IMR-90 (cell line): ENCODE results near the gene CCNQ. TPM values are rescaled to one million over a fixed set of nuclear protein-coding genes. Genes with fewer than 3 reads are reported as not detected.

Experiments used
- ATAC-seq: fragments of 200-7000 bp; cut with Tn5 transposase; 2 replicates; pipeline ENCODE4 v1.9.1; 2020; ENCODE audit warnings: low read depth, mild to moderate bottlenecking, moderate library complexity
- BruUV-seq: library from RNA; stranded (reverse); fragments of 400-500 nt; replicated peaks from 2 replicates; lab custom pipeline; 2021; lab: Mats Ljungman, UMichigan
- CTCF ChIA-PET: fragments of 300-600 bp; formaldehyde crosslinking; extraction: SDS; loops from one replicate; lab custom pipeline; 2021; ENCODE audit warnings: antibody characterized with exemption; lab: Yijun Ruan, JAX
- POLR2A ChIA-PET: fragments of 300-600 bp; sonication (Branson Sonifier 250); formaldehyde crosslinking; loops from one replicate; lab custom pipeline; 2022; ENCODE audit warnings: antibody characterized with exemption; ENCODE audit not compliant: unreplicated experiment; lab: Charles Lee
- DNase-seq: peaks from one replicate; pipeline ENCODE4 v3.0.0; 2013
- H2AFZ ChIP-seq: replicated peaks from 2 replicates; pipeline ENCODE3; 2013; ENCODE audit warnings: low read length, mild to moderate bottlenecking; ENCODE audit not compliant: poor library complexity
- H2AK5ac ChIP-seq: 2 replicates; pipeline ENCODE4 v1.6.1; 2013; ENCODE audit warnings: low read depth, low read length, inconsistent platforms
- H2AK9ac ChIP-seq: replicated peaks from 2 replicates; pipeline ENCODE3; 2013; ENCODE audit warnings: mild to moderate bottlenecking, low read depth, low read length, moderate library complexity; ENCODE audit not compliant: poor library complexity
- H2BK120ac ChIP-seq: 2 replicates; pipeline ENCODE4 v1.6.1; 2013; ENCODE audit warnings: low read depth, low read length, inconsistent platforms
- H2BK15ac ChIP-seq: 3 replicates; pipeline ENCODE4 v1.6.1; 2013; ENCODE audit warnings: low read depth, low read length, inconsistent platforms
- H2BK20ac ChIP-seq: 2 replicates; pipeline ENCODE4 v1.6.1; 2013; ENCODE audit warnings: low read depth, mild to moderate bottlenecking, inconsistent platforms, low read length, moderate library complexity
- H2BK5ac ChIP-seq: 2 replicates; pipeline ENCODE4 v1.6.1; 2013; ENCODE audit warnings: mild to moderate bottlenecking, low read depth, low read length, inconsistent platforms; ENCODE audit not compliant: poor library complexity, severe bottlenecking
- H3K14ac ChIP-seq: replicated peaks from 2 replicates; pipeline ENCODE4 v1.6.1; 2013; ENCODE audit warnings: low read depth, low read length, inconsistent platforms
- H3K18ac ChIP-seq: 2 replicates; pipeline ENCODE4 v1.6.1; 2013; ENCODE audit warnings: low read depth, low read length, control low read depth
- H3K23ac ChIP-seq: 2 replicates; pipeline ENCODE4 v1.6.1; 2013; ENCODE audit warnings: low read depth, low read length, inconsistent platforms
- H3K27ac ChIP-seq: 2 replicates; pipeline ENCODE4 v1.5.1; 2013; ENCODE audit warnings: mild to moderate bottlenecking, control low read depth, low read length; ENCODE audit not compliant: insufficient read depth
- H3K27me3 ChIP-seq: 2 replicates; pipeline ENCODE4 v1.6.1; 2013; ENCODE audit warnings: low read length; ENCODE audit not compliant: control insufficient read depth, insufficient read depth
- H3K36me3 ChIP-seq: 2 replicates; pipeline ENCODE4 v1.6.1; 2013; ENCODE audit warnings: low read length, mixed read lengths; ENCODE audit not compliant: control insufficient read depth, insufficient read depth
- H3K4ac ChIP-seq: 2 replicates; pipeline ENCODE4 v1.6.1; 2013; ENCODE audit warnings: low read depth, low read length, inconsistent platforms
- H3K4me1 ChIP-seq: 2 replicates; pipeline ENCODE4 v1.6.1; 2013; ENCODE audit warnings: low read length, mixed read lengths; ENCODE audit not compliant: control insufficient read depth, insufficient read depth
- H3K4me2 ChIP-seq: 2 replicates; pipeline ENCODE4 v1.6.1; 2013; ENCODE audit warnings: low read depth, mild to moderate bottlenecking, control low read depth, low read length, moderate library complexity
- H3K4me3 ChIP-seq: 2 replicates; pipeline ENCODE4 v1.5.1; 2013; ENCODE audit warnings: low read depth, mild to moderate bottlenecking, control low read depth, low read length, moderate library complexity; ENCODE audit not compliant: insufficient read depth
- H3K56ac ChIP-seq: 2 replicates; pipeline ENCODE4 v1.6.1; 2013; ENCODE audit warnings: low read length, inconsistent platforms; ENCODE audit not compliant: insufficient read depth; ENCODE audit errors: extremely low read depth
- H3K79me1 ChIP-seq, 2 experiments: 2 replicates each; pipeline ENCODE4 v1.6.1; 2013; ENCODE audit warnings: low read length in 2 of 2, inconsistent platforms in 1 of 2, low read depth in 1 of 2
- H3K9ac ChIP-seq: 2 replicates; pipeline ENCODE4 v1.6.1; 2013; ENCODE audit warnings: low read depth, low read length, control low read depth
- H3K9me1 ChIP-seq: 2 replicates; pipeline ENCODE4 v1.6.1; 2013; ENCODE audit warnings: low read length, inconsistent platforms; ENCODE audit not compliant: insufficient read depth
- H3K9me3 ChIP-seq: 2 replicates; pipeline ENCODE4 v1.6.1; 2013; ENCODE audit warnings: low read length; ENCODE audit not compliant: control insufficient read depth, insufficient read depth
- H4K20me1 ChIP-seq: 2 replicates; pipeline ENCODE4 v1.6.1; 2013; ENCODE audit warnings: low read length, inconsistent platforms; ENCODE audit not compliant: insufficient read depth
- H4K5ac ChIP-seq: 2 replicates; pipeline ENCODE4 v1.6.1; 2013; ENCODE audit warnings: mild to moderate bottlenecking, low read depth, low read length, control low read depth
- H4K8ac ChIP-seq, 2 experiments: 2 replicates each; pipeline ENCODE4 v1.6.1; 2013; ENCODE audit warnings: low read depth in 2 of 2, low read length in 2 of 2, control low read depth in 1 of 2, inconsistent platforms in 1 of 2
- H4K91ac ChIP-seq: 2 replicates; pipeline ENCODE4 v1.6.1; 2013; ENCODE audit warnings: low read depth, low read length, inconsistent platforms; ENCODE audit not compliant: insufficient read depth
- BHLHE40 ChIP-seq: fragments of 150-350 bp; IDR thresholded peaks from 2 replicates; pipeline ENCODE4 v1.6.1; 2016; ENCODE audit warnings: mild to moderate bottlenecking, low read depth, low read length
- CEBPB ChIP-seq: IDR thresholded peaks from 2 replicates; pipeline ENCODE4 v1.6.1; 2012; ENCODE audit warnings: low read depth, low read length, improper control_type of control experiment
- CHD1 ChIP-seq: IDR thresholded peaks from 2 replicates; pipeline ENCODE4 v1.6.1; 2012; ENCODE audit warnings: low read depth, low read length, improper control_type of control experiment
- CTCF ChIP-seq: conservative IDR thresholded peaks from 2 replicates; pipeline ENCODE4 v1.5.1; 2012; ENCODE audit warnings: mild to moderate bottlenecking, low read depth, low read length, improper control_type of control experiment
- ELK1 ChIP-seq: fragments of 150-350 bp; IDR thresholded peaks from 2 replicates; pipeline ENCODE4 v1.6.1; 2016; ENCODE audit warnings: low read depth, mild to moderate bottlenecking, low read length, moderate library complexity, borderline replicate concordance
- FOS ChIP-seq: fragments of 150-350 bp; IDR thresholded peaks from 2 replicates; pipeline ENCODE4 v1.6.1; 2016; ENCODE audit warnings: low read depth, low read length
- MAFK ChIP-seq: IDR thresholded peaks from 2 replicates; pipeline ENCODE4 v1.6.1; 2012; ENCODE audit warnings: low read depth, low read length, improper control_type of control experiment
- MAZ ChIP-seq: IDR thresholded peaks from 2 replicates; pipeline ENCODE4 v1.6.1; 2012; ENCODE audit warnings: low read depth, mild to moderate bottlenecking, low read length, improper control_type of control experiment, moderate library complexity, borderline replicate concordance
- MXI1 ChIP-seq: IDR thresholded peaks from 2 replicates; pipeline ENCODE4 v1.6.1; 2012; ENCODE audit warnings: low read depth, mild to moderate bottlenecking, low read length, moderate library complexity, borderline replicate concordance
- NFE2L2 ChIP-seq: fragments of 150-350 bp; IDR thresholded peaks from 2 replicates; pipeline ENCODE4 v1.6.1; 2016; ENCODE audit warnings: low read depth, mild to moderate bottlenecking, low read length
- POLR2A ChIP-seq: IDR thresholded peaks from 2 replicates; pipeline ENCODE4 v1.6.1; 2012; ENCODE audit warnings: mild to moderate bottlenecking, low read depth, low read length
- RAD21 ChIP-seq: IDR thresholded peaks from 2 replicates; pipeline ENCODE4 v1.6.1; 2012; ENCODE audit warnings: low read length, improper control_type of control experiment
- RCOR1 ChIP-seq: IDR thresholded peaks from 2 replicates; pipeline ENCODE4 v1.6.1; 2012; ENCODE audit warnings: mild to moderate bottlenecking, low read length, improper control_type of control experiment; ENCODE audit not compliant: insufficient replicate concordance
- RFX5 ChIP-seq: IDR thresholded peaks from 2 replicates; pipeline ENCODE4 v1.8.0; 2012; ENCODE audit warnings: low read depth, mild to moderate bottlenecking, low read length, moderate library complexity
- SMC3 ChIP-seq: fragments of 150-350 bp; IDR thresholded peaks from 2 replicates; pipeline ENCODE4 v1.6.1; 2016; ENCODE audit warnings: low read depth, mild to moderate bottlenecking, antibody characterized with exemption, low read length, moderate library complexity
- USF2 ChIP-seq: fragments of 150-350 bp; IDR thresholded peaks from 2 replicates; pipeline ENCODE4 v1.6.1; 2017; ENCODE audit warnings: mild to moderate bottlenecking, antibody characterized with exemption, low read length, low read depth
- WGBS, 2 experiments: methylation state at CpG; one replicate each; pipeline versions ENCODE4 v1.1.5 to v1.1.7; 2013; ENCODE audit warnings: missing lambda C conversion rate in 2 of 2; ENCODE audit not compliant: insufficient read length in 1 of 2; ENCODE audit errors: extremely low coverage in 2 of 2; 5-methylcytosine and 5-hydroxymethylcytosine counted together
- dilution Hi-C: fragments of 300-500 bp; cut with HindIII; formaldehyde crosslinking; loops from one replicate; pipeline ENCODE4 v1.14.3; 2018; ENCODE audit warnings: low sequenced_read_pairs; ENCODE audit not compliant: unreplicated experiment
- in situ Hi-C: fragments of 300-500 bp; cut with MboI; formaldehyde crosslinking; loops from 3 replicates; pipeline ENCODE4 v1.14.3; 2019; ENCODE audit warnings: low sequenced_read_pairs, inconsistent platforms, mixed read lengths
- intact Hi-C: fragments of 100-400 bp; cut with micrococcal nuclease; formaldehyde crosslinking; loops from 2 replicates; pipeline ENCODE4 v1.10.0; 2022
- polyA plus RNA-seq, 3 experiments: library from polyadenylated mRNA; depleted of rRNA; stranded (reverse); fragments of >200 nt; gene quantifications; 2 replicates each; pipeline ENCODE4 v1.2.3, GENCODE V29; 2012; ENCODE audit warnings: low replicate concordance in 1 of 3
- total RNA-seq: library from RNA; depleted of rRNA; stranded (reverse); fragments of >200 nt; gene quantifications from 2 replicates; pipeline ENCODE4 v1.2.3, GENCODE V29; 2012

Gene CCNQ
- total and polyA plus RNA-seq, 2 of the 4 experiments (the other 2 are of a cell fraction), result 27.6 to 35.2 TPM

- Histone ChIP-seq H3K18ac (no peak overlapping the region), H3K4me2 (no peak overlapping the region), H3K14ac (no peak overlapping the region), H3K4ac (no peak overlapping the region), H4K20me1 (no peaks in the 10 kb centered on the region), H3K36me3 (no peaks in the 10 kb centered on the region), H3K27ac (no peak overlapping the region), H3K79me1 (no peaks in the 10 kb centered on the region), H3K9ac (no peak overlapping the region), H4K5ac (no peak overlapping the region), H3K9me3 (no peaks in the 10 kb centered on the region; the same call in 1 of the 2 replicates), H2BK20ac (no peak overlapping the region), H4K8ac (no peak overlapping the region), H3K23ac (no peak overlapping the region), H3K56ac (no peak overlapping the region), H2AK9ac (no peak overlapping the region), H2AK5ac (no peak overlapping the region), H3K4me1 (no peaks in the 10 kb centered on the region), H2BK5ac (no peak overlapping the region), H3K9me1 (no peaks in the 10 kb centered on the region), H3K27me3 (peaks cover 18% of the 10 kb centered on the region), H3K4me3 (no peak overlapping the region), H4K91ac (no peak overlapping the region), H2BK120ac (no peak overlapping the region), H2BK15ac (no peak overlapping the region), H2AFZ (no peak overlapping the region)
- ATAC-seq (0 out of 2 replicates have a peak, but pooled peaks have one; percentile 40), DNase-seq (peak; percentile 3)
- intact Hi-C loops, result no loop called here
- dilution Hi-C loops, result no loop called here
- no TSS peak for BruUV-seq
- WGBS, 2 experiments, result 20% methylated on average over 3 of the region's 17 CpGs; no CpG with 5 or more reads in 1 of the 2 experiments
- in situ Hi-C loops, result no loop called here
- CTCF ChIA-PET, result interaction anchor here (1.2 kb wide), 1 partner anchor 13 kb away, joined by 4 read pairs; no protein-coding TSS in a partner anchor
- TF ChIP-seq NFE2L2 (no peak), ELK1 (no peak), RCOR1 (no peak), USF2 (no peak), CHD1 (no peak), MAZ (no peak), BHLHE40 (no peak), RAD21 (no peak), MXI1 (no peak), POLR2A (no peak), CTCF (no peak), CEBPB (no peak), MAFK (no peak), FOS (no peak), SMC3 (no peak), RFX5 (no peak)
- POLR2A ChIA-PET, result no interaction called here
Observed at GRCh38 chrX:153622661-153623309, 23.8 kb upstream of the CCNQ start.
